Measurements from ENCODE around the gene PEX16.

Gene PEX16

DNA sequence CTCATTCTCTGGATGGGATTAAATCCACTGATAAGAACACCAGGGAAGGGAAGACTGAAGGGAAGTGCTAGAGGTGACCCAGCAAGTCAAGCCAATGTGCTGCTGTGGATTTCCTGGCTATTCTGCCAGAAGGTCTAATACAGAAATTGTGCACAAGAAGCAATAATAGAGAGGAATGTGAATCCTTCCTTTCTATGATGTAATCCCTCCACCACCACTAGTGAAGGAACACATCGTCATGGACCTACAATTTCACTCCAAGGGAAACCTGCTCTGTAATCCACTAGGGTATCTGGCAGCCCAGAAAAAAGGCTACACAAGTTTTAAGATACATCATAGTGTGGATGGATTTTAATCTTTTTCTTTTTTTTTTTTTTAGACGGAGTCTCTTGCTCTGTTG is 22.2 kb upstream of the PEX16 start:
- Histone ChIP-seq H3K27me3 (ENCODE audit: control insufficient read depth, insufficient read depth, low read length) (no peaks in the 10 kb centered on the region), H3K9ac (ENCODE audit: low read depth, low read length) (no peak overlapping the region), H3K4me3 (ENCODE audit: low read depth, low read length) (no peak overlapping the region), H3K36me3 (ENCODE audit: control insufficient read depth, insufficient read depth, low read length) (peaks cover 7% of the 10 kb centered on the region), H3K9me3 (ENCODE audit: control insufficient read depth, insufficient read depth, low read length) (no peaks in the 10 kb centered on the region), H3K4me1 (ENCODE audit: control insufficient read depth, insufficient read depth, low read length) (peaks cover 2% of the 10 kb centered on the region)

DNA sequence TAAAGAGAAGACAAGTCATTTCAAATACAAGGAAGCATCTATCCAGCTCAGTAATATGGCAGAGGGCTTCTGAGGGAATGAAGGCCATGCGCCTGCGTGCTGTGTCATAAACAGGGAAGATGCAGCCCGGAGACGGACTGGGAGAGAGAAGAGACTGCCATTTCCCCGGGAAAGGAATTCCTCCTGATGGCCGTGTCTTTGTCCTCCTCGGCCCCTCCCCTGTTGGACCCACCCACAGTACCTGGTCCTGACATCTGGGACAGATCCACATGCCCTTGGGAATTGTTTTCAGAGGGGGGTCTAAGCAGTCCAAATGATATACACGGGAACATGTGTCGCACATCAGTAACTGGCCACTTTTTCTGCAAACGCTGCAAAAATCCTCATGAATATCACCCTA is 20.2 kb upstream of the PEX16 start:
- no peak overlapping the region for H3K9ac ChIP-seq (ENCODE audit: low read depth, low read length)
- no peaks in the 10 kb centered on the region for H3K9me3 ChIP-seq (ENCODE audit: control insufficient read depth, insufficient read depth, low read length)
- H3K36me3 ChIP-seq (ENCODE audit: control insufficient read depth, insufficient read depth, low read length), result peaks cover 18% of the 10 kb centered on the region

DNA sequence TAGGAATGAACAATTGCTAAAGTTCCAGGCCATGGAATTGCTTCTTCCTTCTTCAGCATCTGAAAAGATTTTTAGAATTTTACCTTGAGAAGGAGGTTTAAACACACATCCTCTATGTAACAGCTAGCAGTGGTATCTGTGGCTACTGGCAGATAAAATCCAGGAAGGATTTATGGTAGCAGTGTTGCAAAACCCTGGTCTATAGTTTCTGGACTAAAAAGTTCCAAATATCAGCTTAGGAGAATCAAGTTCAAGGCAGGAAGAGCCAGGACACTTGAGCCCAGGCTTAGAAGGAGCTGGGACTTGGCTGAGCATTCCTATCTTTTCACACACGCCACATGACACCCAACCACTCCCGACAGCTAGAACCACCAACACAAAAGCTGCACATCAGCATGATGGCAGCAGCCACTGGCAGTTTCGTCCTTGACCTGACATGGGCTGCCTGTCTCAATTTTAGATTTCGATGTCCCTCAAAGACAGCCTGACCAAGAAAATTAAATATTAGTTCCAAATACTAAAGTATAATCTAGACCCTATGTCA is 18.9 kb upstream of the PEX16 start:
- Histone ChIP-seq H3K27me3 (ENCODE audit: control insufficient read depth, insufficient read depth, low read length) (no peaks in the 10 kb centered on the region), H3K9me3 (ENCODE audit: control insufficient read depth, insufficient read depth, low read length) (no peaks in the 10 kb centered on the region), H3K9ac (ENCODE audit: low read depth, low read length) (no peak overlapping the region), H3K36me3 (ENCODE audit: control insufficient read depth, insufficient read depth, low read length) (peaks cover 18% of the 10 kb centered on the region), H3K4me3 (ENCODE audit: low read depth, low read length) (no peak overlapping the region), H3K4me1 (ENCODE audit: control insufficient read depth, insufficient read depth, low read length) (peaks cover 2% of the 10 kb centered on the region)

More for the DNA sequence above, 20.2 kb upstream of the PEX16 start:
- no peak overlapping the region for H3K4me3 ChIP-seq (ENCODE audit: low read depth, low read length)
- no peaks in the 10 kb centered on the region for H3K27me3 ChIP-seq (ENCODE audit: control insufficient read depth, insufficient read depth, low read length)
- H3K4me1 ChIP-seq (ENCODE audit: control insufficient read depth, insufficient read depth, low read length), result peaks cover 2% of the 10 kb centered on the region

DNA sequence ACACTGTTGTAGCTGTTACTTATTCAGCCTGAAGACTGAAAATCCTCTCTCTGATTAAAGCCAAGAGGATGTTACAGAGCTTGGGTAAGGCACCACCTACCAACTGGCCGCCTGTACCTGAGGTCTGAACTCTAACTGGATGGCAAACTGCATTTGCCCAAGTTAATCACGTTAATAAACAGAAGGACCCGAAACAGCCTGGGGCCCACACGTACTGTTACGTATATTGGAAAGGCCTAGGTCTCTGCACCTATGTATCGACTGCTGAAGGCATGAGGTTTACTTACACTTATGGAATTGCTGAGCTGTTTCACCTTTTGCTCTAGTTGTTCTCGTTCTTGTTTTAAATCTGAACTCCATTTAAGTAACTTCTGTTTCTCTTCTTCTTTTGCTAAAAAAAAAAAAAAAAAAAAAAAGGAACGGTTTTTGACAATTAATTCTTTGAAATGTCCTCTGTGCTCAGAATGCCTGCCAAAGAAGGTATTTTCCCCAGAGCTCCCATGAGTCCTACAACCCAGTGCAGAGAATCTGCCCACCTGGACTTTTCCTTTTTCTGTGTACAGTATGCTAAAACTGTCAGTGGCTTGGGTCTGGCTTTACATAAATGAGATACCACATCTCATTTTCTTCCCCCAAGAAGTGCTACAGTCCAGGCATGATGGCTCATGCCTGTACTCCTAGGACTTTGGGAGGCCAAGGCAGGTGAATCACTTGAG is 17.8 kb upstream of the PEX16 start:
- no peak overlapping the region for H3K4me3 ChIP-seq (ENCODE audit: low read depth, low read length)
- no peak overlapping the region for H3K9ac ChIP-seq (ENCODE audit: low read depth, low read length)
- peaks cover 24% of the 10 kb centered on the region for H3K36me3 ChIP-seq (ENCODE audit: control insufficient read depth, insufficient read depth, low read length)
- H3K9me3 ChIP-seq (ENCODE audit: control insufficient read depth, insufficient read depth, low read length), result no peaks in the 10 kb centered on the region
- H3K4me1 ChIP-seq (ENCODE audit: control insufficient read depth, insufficient read depth, low read length), result peaks cover 2% of the 10 kb centered on the region
- no peaks in the 10 kb centered on the region for H3K27me3 ChIP-seq (ENCODE audit: control insufficient read depth, insufficient read depth, low read length)

DNA sequence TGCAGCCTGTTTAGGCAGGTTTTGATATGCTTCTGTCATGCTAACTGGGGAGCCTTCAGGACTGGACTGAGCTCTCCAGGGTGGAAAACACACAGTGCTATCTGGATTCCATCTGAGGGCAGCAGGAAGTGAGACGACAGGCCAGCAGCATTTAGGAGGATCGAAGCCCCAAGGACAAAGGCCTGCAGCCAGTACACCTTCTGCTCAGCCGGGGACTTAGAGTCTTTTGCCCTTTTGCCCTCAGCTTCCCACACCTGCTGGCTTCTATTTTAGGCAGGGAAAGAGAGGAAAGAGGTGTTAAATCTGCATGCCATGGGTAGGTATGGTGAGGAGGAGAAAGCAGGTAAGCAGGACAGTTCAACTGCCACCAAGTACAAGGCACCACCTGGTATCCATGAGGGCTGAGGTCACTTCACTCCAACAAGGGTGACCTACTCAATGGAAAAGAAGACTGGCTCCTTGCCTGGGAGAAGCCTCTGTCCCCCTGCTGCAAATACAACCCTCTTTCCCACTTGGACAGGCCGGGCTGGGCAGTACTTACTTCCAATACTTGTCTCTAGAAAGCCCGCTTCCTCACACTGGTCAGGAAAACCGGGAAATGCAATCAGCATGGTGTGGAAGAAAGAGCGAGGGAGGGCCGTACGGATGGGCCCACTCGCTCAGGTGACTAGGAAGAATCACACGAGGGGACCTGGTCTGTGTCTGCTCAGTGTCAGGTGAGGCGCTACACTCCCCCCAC is 17.1 kb upstream of the PEX16 start:
- H3K9me3 ChIP-seq (ENCODE audit: control insufficient read depth, insufficient read depth, low read length), result no peaks in the 10 kb centered on the region
- peaks cover 2% of the 10 kb centered on the region for H3K4me1 ChIP-seq (ENCODE audit: control insufficient read depth, insufficient read depth, low read length)
- no peak overlapping the region for H3K4me3 ChIP-seq (ENCODE audit: low read depth, low read length)
- H3K27me3 ChIP-seq (ENCODE audit: control insufficient read depth, insufficient read depth, low read length), result no peaks in the 10 kb centered on the region
- no peak overlapping the region for H3K9ac ChIP-seq (ENCODE audit: low read depth, low read length)
- H3K36me3 ChIP-seq (ENCODE audit: control insufficient read depth, insufficient read depth, low read length), result peaks cover 24% of the 10 kb centered on the region

DNA sequence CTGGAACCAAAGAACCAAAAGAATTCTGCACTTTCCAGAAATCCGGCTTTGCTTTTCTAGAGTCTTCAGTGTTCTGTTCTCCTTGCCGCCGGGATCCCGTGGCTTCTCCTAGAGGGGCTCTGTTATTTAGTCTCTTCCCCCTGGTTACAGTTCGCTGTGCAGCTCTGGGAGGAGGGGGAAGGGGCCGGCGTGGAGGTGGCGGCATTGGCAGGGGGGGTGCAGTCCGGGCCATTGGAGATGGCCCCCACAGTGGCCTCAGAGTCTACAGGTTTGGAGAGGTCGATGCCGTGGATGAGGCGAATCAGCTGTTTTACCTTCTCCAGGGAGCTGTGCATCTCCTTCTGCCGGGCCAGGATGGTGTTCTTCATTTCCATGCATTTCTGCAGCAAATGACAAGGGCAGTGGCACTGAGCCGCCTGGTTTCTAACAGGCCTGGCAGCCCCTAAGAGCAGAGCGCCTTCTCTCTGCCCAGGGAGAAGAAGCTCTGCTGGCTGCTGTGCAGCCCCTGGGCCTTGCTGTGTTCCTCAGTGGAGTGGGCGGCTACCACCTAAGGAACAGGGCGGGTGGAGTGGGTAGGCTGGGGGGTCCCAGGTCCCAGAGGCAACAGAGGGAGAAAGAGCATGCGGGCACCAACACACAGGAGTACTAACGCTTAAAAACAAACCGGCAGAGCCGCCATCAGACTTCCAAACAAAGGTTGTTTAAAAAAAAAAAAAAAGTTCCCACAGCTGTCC is 16.3 kb upstream of the PEX16 start:
- Histone ChIP-seq H3K36me3 (ENCODE audit: control insufficient read depth, insufficient read depth, low read length) (peaks cover 24% of the 10 kb centered on the region), H3K4me1 (ENCODE audit: control insufficient read depth, insufficient read depth, low read length) (peaks cover 2% of the 10 kb centered on the region), H3K9me3 (ENCODE audit: control insufficient read depth, insufficient read depth, low read length) (no peaks in the 10 kb centered on the region), H3K9ac (ENCODE audit: low read depth, low read length) (no peak overlapping the region), H3K4me3 (ENCODE audit: low read depth, low read length) (no peak overlapping the region), H3K27me3 (ENCODE audit: control insufficient read depth, insufficient read depth, low read length) (no peaks in the 10 kb centered on the region)

DNA sequence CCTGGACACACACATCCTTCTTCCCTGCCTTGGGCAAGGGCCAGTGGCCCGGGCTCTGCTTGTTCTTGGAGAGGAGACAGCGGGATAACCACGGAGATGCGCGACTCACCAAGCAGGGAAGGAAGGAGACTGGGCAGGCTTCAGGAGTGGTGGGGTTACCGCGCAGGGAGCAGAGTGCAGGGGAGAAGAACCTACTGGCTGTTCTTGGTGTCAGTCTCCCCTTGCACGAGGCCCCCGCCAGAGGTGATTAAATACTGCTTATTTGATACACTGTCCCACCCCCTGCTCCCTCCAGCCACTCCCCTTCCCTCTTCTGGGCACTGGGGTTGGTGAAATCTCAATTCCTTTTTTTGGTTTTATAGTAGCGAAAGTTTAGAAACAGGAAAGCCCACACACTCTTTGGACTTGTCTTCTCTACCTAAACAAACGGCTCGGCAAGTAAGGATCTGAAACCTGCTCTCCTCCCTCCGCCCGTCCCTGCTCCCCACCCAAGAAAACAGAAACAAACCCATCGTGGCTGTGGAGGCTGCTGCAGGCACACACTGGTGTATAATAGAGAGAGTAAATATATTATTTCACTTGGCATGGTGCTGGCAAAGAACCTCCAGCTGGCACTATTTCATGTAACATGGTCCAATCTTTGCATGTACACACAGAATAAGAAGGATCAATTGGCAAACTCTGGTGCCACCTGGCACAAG is 15.6 kb upstream of the PEX16 start:
- Histone ChIP-seq H3K4me1 (ENCODE audit: control insufficient read depth, insufficient read depth, low read length) (no peaks in the 10 kb centered on the region), H3K27me3 (ENCODE audit: control insufficient read depth, insufficient read depth, low read length) (no peaks in the 10 kb centered on the region), H3K4me3 (ENCODE audit: low read depth, low read length) (no peak overlapping the region), H3K9ac (ENCODE audit: low read depth, low read length) (no peak overlapping the region), H3K36me3 (ENCODE audit: control insufficient read depth, insufficient read depth, low read length) (peaks cover 30% of the 10 kb centered on the region), H3K9me3 (ENCODE audit: control insufficient read depth, insufficient read depth, low read length) (no peaks in the 10 kb centered on the region)

DNA sequence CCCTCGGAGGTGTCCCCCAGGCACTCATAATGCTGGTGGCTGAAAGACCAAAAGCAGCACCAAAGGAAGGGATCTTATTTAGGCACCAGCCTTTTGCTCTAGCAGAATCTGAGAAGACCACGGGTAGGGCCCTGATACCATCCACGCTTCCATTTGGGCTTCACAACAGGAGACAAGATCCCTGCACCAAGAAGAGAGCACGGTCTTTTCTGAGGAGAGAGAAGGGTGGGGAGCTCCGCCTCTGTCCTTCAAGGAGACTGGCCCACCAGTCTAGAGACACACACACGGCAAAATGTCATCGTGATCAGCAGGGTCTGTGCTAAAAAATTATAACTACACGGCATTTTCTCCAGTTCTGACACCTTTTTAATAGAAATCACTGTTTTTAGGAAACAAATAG is 14.5 kb upstream of the PEX16 start:
- Histone ChIP-seq H3K9ac (ENCODE audit: low read depth, low read length) (no peak overlapping the region), H3K4me1 (ENCODE audit: control insufficient read depth, insufficient read depth, low read length) (no peaks in the 10 kb centered on the region), H3K27me3 (ENCODE audit: control insufficient read depth, insufficient read depth, low read length) (no peaks in the 10 kb centered on the region), H3K9me3 (ENCODE audit: control insufficient read depth, insufficient read depth, low read length) (no peaks in the 10 kb centered on the region), H3K4me3 (ENCODE audit: low read depth, low read length) (no peak overlapping the region), H3K36me3 (ENCODE audit: control insufficient read depth, insufficient read depth, low read length) (peaks cover 40% of the 10 kb centered on the region)

DNA sequence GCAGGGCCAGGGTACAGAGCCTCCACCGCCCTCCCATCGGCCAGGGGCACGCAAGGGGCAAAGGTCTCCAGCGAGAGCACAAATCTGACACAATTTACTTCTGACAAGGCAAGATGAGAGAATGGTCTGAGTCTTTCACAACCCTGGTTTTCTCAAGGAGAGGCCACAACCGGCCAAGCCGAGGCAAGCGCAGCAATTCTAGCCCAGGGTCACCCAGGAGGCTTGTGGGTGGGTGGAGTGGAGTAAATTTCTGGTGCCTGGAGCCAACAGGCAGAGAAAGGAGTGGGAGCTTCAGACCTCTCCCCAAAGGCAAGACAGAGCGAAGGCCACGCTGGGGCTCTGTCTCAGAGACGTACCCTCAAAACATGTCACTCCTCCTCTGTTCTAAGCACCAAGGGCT is 14.1 kb upstream of the PEX16 start:
- Histone ChIP-seq H3K9ac (ENCODE audit: low read depth, low read length) (no peak overlapping the region), H3K4me3 (ENCODE audit: low read depth, low read length) (no peak overlapping the region), H3K9me3 (ENCODE audit: control insufficient read depth, insufficient read depth, low read length) (no peaks in the 10 kb centered on the region), H3K27me3 (ENCODE audit: control insufficient read depth, insufficient read depth, low read length) (no peaks in the 10 kb centered on the region), H3K4me1 (ENCODE audit: control insufficient read depth, insufficient read depth, low read length) (no peaks in the 10 kb centered on the region), H3K36me3 (ENCODE audit: control insufficient read depth, insufficient read depth, low read length) (peaks cover 42% of the 10 kb centered on the region)

DNA sequence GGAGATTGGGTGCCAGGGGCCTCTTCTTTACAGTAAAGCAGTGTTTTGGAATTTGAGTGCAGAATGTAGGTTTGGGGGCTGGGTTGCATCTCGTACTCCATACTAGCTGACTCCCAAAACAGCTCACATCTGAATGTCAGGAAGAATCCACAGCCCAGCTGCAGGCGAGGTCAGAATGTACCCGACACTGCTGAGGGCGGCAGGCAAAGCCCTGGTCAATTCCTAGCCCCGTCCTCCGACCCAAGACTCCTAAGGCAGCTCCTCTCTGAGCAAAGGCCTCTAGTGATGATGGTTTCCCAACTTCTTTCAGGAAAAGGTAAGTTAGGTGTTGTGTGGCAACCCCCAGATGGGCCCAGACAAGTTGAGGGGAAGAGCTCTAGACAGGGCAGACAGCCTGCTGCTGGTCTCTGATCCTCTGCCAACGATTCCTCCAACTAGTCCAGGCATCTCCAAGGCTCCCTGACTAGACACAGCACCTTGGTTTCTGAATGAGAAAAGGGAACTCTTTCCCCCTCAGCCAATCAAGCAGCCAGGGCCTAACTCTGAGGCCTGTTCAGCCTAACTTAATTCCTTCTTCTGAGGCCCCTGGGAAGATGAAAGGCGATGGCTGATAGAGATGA is 13.4 kb upstream of the PEX16 start:
- H3K4me1 ChIP-seq (ENCODE audit: control insufficient read depth, insufficient read depth, low read length), result no peaks in the 10 kb centered on the region

More for the DNA sequence above, 13.4 kb upstream of the PEX16 start:
- no peak overlapping the region for H3K9ac ChIP-seq (ENCODE audit: low read depth, low read length)
- no peaks in the 10 kb centered on the region for H3K9me3 ChIP-seq (ENCODE audit: control insufficient read depth, insufficient read depth, low read length)
- H3K36me3 ChIP-seq (ENCODE audit: control insufficient read depth, insufficient read depth, low read length), result peaks cover 47% of the 10 kb centered on the region
- H3K4me3 ChIP-seq (ENCODE audit: low read depth, low read length), result no peak overlapping the region
- H3K27me3 ChIP-seq (ENCODE audit: control insufficient read depth, insufficient read depth, low read length), result no peaks in the 10 kb centered on the region

Measured in iPS-15b (cell line).